Measurements from ENCODE around the gene FRAS1. TPM values are rescaled to one million over a fixed set of nuclear protein-coding genes. Genes with fewer than 3 reads are reported as not detected.
"Not testable (repeated sequence)": the region's sequence is repeated elsewhere in the genome, so short reads cannot be mapped to it uniquely, and the experiment has no call there.

FRAS1 gene
- total RNA-seq, 2 donors from 2014 or later: not detected

DNA sequence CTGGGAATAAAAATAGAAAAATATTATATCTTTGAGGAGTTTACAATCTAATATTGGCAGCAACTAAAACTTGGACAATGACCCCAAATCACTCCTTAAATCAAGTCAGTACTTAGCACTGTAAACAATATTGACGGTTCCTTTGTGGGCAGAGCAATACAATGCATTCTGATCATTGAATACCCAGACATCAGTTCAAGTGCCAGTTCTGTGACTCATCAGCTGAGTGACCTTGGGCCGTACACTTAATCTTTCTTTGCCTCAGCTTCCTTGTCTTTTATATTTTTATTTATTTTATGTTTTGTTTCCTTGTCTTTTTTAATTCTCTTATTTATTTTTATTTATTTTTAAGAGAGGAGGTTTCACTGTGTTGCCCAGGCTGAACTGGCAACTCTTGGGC is 382.2 kb downstream of the FRAS1 start:
- Mint-ChIP-seq H3K27me3 (peaks cover 34% of the 10 kb centered on the region), H3K27ac (no peak overlapping the region), H3K4me1 (no peaks in the 10 kb centered on the region), H3K4me3 (no peak overlapping the region), H3K36me3 (ENCODE audit: low read depth) (no peaks in the 10 kb centered on the region)
- ATAC-seq (no peak), DNase-seq (no peak)
- H3K9me3 ChIP-seq (ENCODE audit: control insufficient read depth, low read length, poor library complexity, severe bottlenecking): no peaks in the 10 kb centered on the region

DNA sequence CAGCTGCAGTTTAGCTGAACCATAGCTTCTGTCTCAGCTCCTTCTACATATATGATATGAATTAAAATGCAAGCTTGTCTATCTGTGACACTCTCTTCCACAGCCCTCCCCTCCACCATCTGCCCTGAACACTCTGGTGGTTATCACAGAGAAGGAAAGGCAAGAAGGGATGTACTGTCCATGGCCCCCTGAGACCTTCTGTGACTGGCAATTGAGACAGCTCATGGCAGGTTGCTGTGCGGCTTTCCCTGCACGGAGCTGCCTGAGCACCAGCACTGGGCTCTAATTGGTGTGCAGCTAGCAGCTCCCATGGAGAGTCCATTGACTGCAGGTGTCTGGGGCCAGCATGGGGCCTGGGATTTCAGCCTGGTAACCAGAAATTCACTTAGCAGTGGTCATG is 384.6 kb downstream of the FRAS1 start:
- Mint-ChIP-seq H3K4me1 (no peaks in the 10 kb centered on the region), H3K27ac (no peak overlapping the region), H3K36me3 (ENCODE audit: low read depth) (no peaks in the 10 kb centered on the region), H3K4me3 (no peak overlapping the region), H3K27me3 (peaks cover 32% of the 10 kb centered on the region)
- no peaks in the 10 kb centered on the region for H3K9me3 ChIP-seq (ENCODE audit: control insufficient read depth, low read length, poor library complexity, severe bottlenecking)
- DNase-seq (no peak), ATAC-seq (no peak)

DNA sequence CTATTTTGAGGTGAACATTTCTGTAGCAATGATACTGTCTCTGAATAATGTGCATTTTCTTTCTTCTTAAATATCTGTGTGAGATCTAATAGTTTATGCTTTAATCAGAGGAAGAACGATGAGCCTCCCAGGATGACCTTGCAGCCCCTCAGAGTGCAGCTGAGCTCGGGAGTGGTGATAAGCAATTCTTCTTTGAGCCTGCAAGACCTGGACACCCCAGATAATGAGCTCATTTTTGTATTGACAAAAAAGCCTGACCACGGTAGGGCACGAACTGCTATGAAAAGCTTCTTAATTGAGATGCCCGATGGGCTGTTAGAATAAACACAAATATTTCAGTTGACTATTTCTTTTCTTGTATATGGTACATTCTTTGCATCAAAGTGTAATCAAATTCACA is 389.5 kb downstream of the FRAS1 start:
- ATAC-seq (no peak), DNase-seq (no peak)
- no peaks in the 10 kb centered on the region for H3K9me3 ChIP-seq (ENCODE audit: control insufficient read depth, low read length, poor library complexity, severe bottlenecking)
- H3K36me3 Mint-ChIP-seq (ENCODE audit: low read depth): peaks cover 3% of the 10 kb centered on the region
- no peaks in the 10 kb centered on the region for H3K4me1 Mint-ChIP-seq
- H3K27me3 Mint-ChIP-seq: peaks cover 23% of the 10 kb centered on the region
- H3K4me3 Mint-ChIP-seq: no peak overlapping the region
- H3K27ac Mint-ChIP-seq: no peak overlapping the region

GRCh38 chr4:78451407-78451806 is 394.3 kb downstream of the FRAS1 start:
- no peaks in the 10 kb centered on the region for H3K9me3 ChIP-seq (ENCODE audit: control insufficient read depth, low read length, poor library complexity, severe bottlenecking)
- no peak overlapping the region for H3K27ac Mint-ChIP-seq
- peaks cover 3% of the 10 kb centered on the region for H3K36me3 Mint-ChIP-seq (ENCODE audit: low read depth)
- no peak overlapping the region for H3K4me3 Mint-ChIP-seq
- ATAC-seq (no peak), DNase-seq (no peak)
- H3K27me3 Mint-ChIP-seq: peaks cover 26% of the 10 kb centered on the region
- peaks cover 2% of the 10 kb centered on the region for H3K4me1 Mint-ChIP-seq

GRCh38 chr4:78454016-78454415 is 396.9 kb downstream of the FRAS1 start:
- no peak overlapping the region for H3K27ac Mint-ChIP-seq
- no peak for DNase-seq
- H3K4me3 Mint-ChIP-seq: no peak overlapping the region
- peaks cover 3% of the 10 kb centered on the region for H3K36me3 Mint-ChIP-seq (ENCODE audit: low read depth)
- H3K27me3 Mint-ChIP-seq: peaks cover 44% of the 10 kb centered on the region
- H3K4me1 Mint-ChIP-seq: peaks cover 2% of the 10 kb centered on the region
- no peak for ATAC-seq
- no peaks in the 10 kb centered on the region for H3K9me3 ChIP-seq (ENCODE audit: control insufficient read depth, low read length, poor library complexity, severe bottlenecking)

DNA sequence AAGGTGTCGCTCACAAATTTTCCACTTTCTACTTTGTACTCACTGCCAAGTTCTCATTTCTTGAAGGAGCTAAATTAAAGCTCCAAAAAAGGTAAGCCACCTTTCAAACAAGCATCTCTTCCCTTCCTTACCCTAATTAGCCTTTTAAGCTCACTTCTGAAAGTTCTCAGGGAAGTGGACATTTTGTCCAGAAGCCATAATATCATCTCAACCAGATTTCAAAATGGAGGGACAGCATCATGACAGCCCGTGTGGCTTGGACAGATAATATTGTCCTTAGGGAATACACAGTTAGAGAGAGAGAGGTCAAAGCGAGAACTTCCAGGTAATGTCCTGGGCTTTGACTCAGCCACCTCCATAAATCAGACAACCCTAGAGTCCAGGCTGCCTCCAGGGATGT is 400.6 kb downstream of the FRAS1 start:
- DNase-seq: no peak
- Mint-ChIP-seq H3K4me3 (no peak overlapping the region), H3K36me3 (ENCODE audit: low read depth) (no peaks in the 10 kb centered on the region), H3K4me1 (peaks cover 2% of the 10 kb centered on the region), H3K27me3 (peaks cover 39% of the 10 kb centered on the region), H3K27ac (no peak overlapping the region)
- no peaks in the 10 kb centered on the region for H3K9me3 ChIP-seq (ENCODE audit: control insufficient read depth, low read length, poor library complexity, severe bottlenecking)
- ATAC-seq: no peak

GRCh38 chr4:78459327-78459726 is 402.2 kb downstream of the FRAS1 start:
- Mint-ChIP-seq H3K27me3 (peaks cover 34% of the 10 kb centered on the region), H3K4me1 (no peaks in the 10 kb centered on the region), H3K36me3 (ENCODE audit: low read depth) (no peaks in the 10 kb centered on the region), H3K27ac (no peak overlapping the region), H3K4me3 (no peak overlapping the region)
- no peaks in the 10 kb centered on the region for H3K9me3 ChIP-seq (ENCODE audit: control insufficient read depth, low read length, poor library complexity, severe bottlenecking)
- no peak for ATAC-seq
- DNase-seq: no peak

- no peak overlapping the region for H3K4me3 Mint-ChIP-seq
- no peak overlapping the region for H3K27ac Mint-ChIP-seq
- no peak for DNase-seq
- no peak for ATAC-seq
- H3K36me3 Mint-ChIP-seq (ENCODE audit: low read depth): no peaks in the 10 kb centered on the region
- H3K9me3 ChIP-seq (ENCODE audit: control insufficient read depth, low read length, poor library complexity, severe bottlenecking): no peaks in the 10 kb centered on the region
- peaks cover 28% of the 10 kb centered on the region for H3K27me3 Mint-ChIP-seq
- H3K4me1 Mint-ChIP-seq: no peaks in the 10 kb centered on the region
These were observed 403.2 kb downstream of the FRAS1 start for GRCh38 chr4:78460368-78460767.

GRCh38 chr4:78464265-78464664 is 407.1 kb downstream of the FRAS1 start:
- ATAC-seq: no peak
- H3K4me1 Mint-ChIP-seq: no peaks in the 10 kb centered on the region
- H3K36me3 Mint-ChIP-seq (ENCODE audit: low read depth): no peaks in the 10 kb centered on the region
- no peak for DNase-seq
- H3K4me3 Mint-ChIP-seq: no peak overlapping the region
- no peak overlapping the region for H3K27ac Mint-ChIP-seq
- peaks cover 2% of the 10 kb centered on the region for H3K27me3 Mint-ChIP-seq
- H3K9me3 ChIP-seq (ENCODE audit: control insufficient read depth, low read length, poor library complexity, severe bottlenecking): no peaks in the 10 kb centered on the region

- H3K9me3 ChIP-seq (ENCODE audit: control insufficient read depth, low read length, poor library complexity, severe bottlenecking); DNase-seq; H3K4me3 Mint-ChIP-seq; H3K27me3 Mint-ChIP-seq; H3K27ac Mint-ChIP-seq; H3K36me3 Mint-ChIP-seq (ENCODE audit: low read depth); ATAC-seq; H3K4me1 Mint-ChIP-seq: not testable (repeated sequence)
These were observed 410.1 kb downstream of the FRAS1 start for GRCh38 chr4:78467223-78467622.

GRCh38 chr4:78468272-78468671 is 411.1 kb downstream of the FRAS1 start:
- ATAC-seq (no peak), DNase-seq (no peak)
- no peak overlapping the region for H3K27ac Mint-ChIP-seq
- no peaks in the 10 kb centered on the region for H3K36me3 Mint-ChIP-seq (ENCODE audit: low read depth)
- H3K27me3 Mint-ChIP-seq: no peaks in the 10 kb centered on the region
- H3K9me3 ChIP-seq (ENCODE audit: control insufficient read depth, low read length, poor library complexity, severe bottlenecking): no peaks in the 10 kb centered on the region
- no peak overlapping the region for H3K4me3 Mint-ChIP-seq
- no peaks in the 10 kb centered on the region for H3K4me1 Mint-ChIP-seq

DNA sequence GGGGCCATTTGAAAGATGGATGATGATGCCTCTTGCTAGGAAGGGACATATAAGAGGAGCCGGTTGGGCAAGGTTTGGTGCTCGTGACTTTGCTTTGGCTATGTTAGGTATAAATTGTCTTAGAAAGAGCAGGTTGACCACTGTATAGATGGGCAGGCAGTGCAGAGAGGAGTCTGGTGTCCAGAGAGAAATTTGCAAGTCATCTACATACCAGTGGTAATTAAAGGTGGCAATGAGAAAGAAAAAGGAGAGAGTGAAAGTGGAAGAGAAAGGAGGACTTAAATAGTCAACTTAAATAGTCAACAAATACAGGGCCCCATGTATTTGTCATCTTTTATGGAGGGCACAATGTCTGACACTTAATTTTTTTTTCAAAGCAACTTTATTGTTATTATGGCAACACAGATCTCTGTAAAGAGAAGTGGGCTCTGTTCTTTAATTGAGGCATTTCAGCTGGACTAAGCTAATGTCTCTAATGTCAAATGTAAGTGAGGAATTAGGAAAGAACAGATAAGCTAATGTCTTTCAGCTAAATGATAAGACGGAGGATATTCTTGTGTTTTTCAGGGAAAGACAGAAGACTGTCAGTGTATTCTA is 419.1 kb downstream of the FRAS1 start:
- no peak overlapping the region for H3K27ac Mint-ChIP-seq
- H3K4me3 Mint-ChIP-seq: no peak overlapping the region
- H3K9me3 ChIP-seq (ENCODE audit: control insufficient read depth, low read length, poor library complexity, severe bottlenecking): no peaks in the 10 kb centered on the region
- no peaks in the 10 kb centered on the region for H3K27me3 Mint-ChIP-seq
- DNase-seq (no peak), ATAC-seq (no peak)
- H3K36me3 Mint-ChIP-seq (ENCODE audit: low read depth): no peaks in the 10 kb centered on the region
- H3K4me1 Mint-ChIP-seq: no peaks in the 10 kb centered on the region

- H3K4me1 Mint-ChIP-seq: no peaks in the 10 kb centered on the region
- H3K27ac Mint-ChIP-seq: no peak overlapping the region
- H3K27me3 Mint-ChIP-seq: peaks cover 10% of the 10 kb centered on the region
- ATAC-seq (no peak), DNase-seq (no peak)
- no peak overlapping the region for H3K4me3 Mint-ChIP-seq
- H3K9me3 ChIP-seq (ENCODE audit: control insufficient read depth, low read length, poor library complexity, severe bottlenecking): no peaks in the 10 kb centered on the region
- no peaks in the 10 kb centered on the region for H3K36me3 Mint-ChIP-seq (ENCODE audit: low read depth)
These were observed 420.2 kb downstream of the FRAS1 start for GRCh38 chr4:78477276-78477675.

DNA sequence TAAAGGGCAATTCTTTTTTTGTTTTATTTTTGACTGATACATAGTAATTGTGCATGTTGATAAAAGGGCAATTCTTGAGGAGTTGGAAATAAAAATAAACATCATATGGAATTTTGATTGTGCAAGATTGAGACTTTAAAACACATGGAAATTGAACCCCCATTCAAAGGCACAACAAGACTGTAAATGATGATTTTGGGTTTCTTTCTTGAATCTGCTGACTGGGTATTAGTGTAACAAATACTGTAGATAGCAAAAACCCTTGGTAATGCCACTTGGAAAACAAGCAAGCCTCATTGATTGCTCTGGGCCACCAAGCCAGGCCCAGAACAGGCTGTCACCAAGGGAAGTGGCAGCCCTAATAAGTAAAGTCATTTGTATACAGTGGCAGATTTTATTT is 421.4 kb downstream of the FRAS1 start:
- peaks cover 21% of the 10 kb centered on the region for H3K27me3 Mint-ChIP-seq
- H3K36me3 Mint-ChIP-seq (ENCODE audit: low read depth): no peaks in the 10 kb centered on the region
- H3K4me3 Mint-ChIP-seq: no peak overlapping the region
- ATAC-seq (no peak), DNase-seq (no peak)
- H3K27ac Mint-ChIP-seq: no peak overlapping the region
- no peaks in the 10 kb centered on the region for H3K4me1 Mint-ChIP-seq
- no peaks in the 10 kb centered on the region for H3K9me3 ChIP-seq (ENCODE audit: control insufficient read depth, low read length, poor library complexity, severe bottlenecking)
